Breast epithelium (tissue), 4 donors: ENCODE measurements around the gene ONECUT1. TPM values are rescaled to one million over a fixed set of nuclear protein-coding genes. Genes with fewer than 3 reads are reported as not detected.
A peak's percentile ranks its signal among the peaks of the same experiment; 100 is the strongest.

ENCODE experiments used
- DNase-seq, 2 donors: peaks; one replicate each; pipeline ENCODE4 v3.0.0-alpha.2; 2019; ENCODE audit warnings: low spot score in 2 of 2
- H3K27ac ChIP-seq, 2 donors: fragments of 200-600 bp; sonication (generic) in 1 of 2; one replicate each; pipeline ENCODE4 v1.5.1; 2016 to 2019; ENCODE audit warnings: mild to moderate bottlenecking in 1 of 2
- H3K27me3 ChIP-seq, 2 donors: fragments of 200-600 bp; sonication (generic) in 1 of 2; one replicate each; pipeline versions ENCODE4 v1.5.1 to v1.6.0; 2017 to 2019; ENCODE audit warnings: control low read depth in 1 of 2, mild to moderate bottlenecking in 1 of 2
- H3K36me3 ChIP-seq: fragments of 200-600 bp; one replicate; pipeline ENCODE4 v1.5.1; 2019
- H3K4me1 ChIP-seq, 2 donors: fragments of 200-600 bp; sonication (generic); one replicate each; pipeline ENCODE4 v1.5.1; 2016 to 2019; ENCODE audit warnings: control low read depth in 1 of 2
- H3K4me3 ChIP-seq, 3 donors: fragments of 200-600 bp; sonication (generic); 1 replicate in 2 of 3; 2 replicates in 1 of 3; pipeline ENCODE4 v1.5.1; 2016 to 2019; ENCODE audit warnings: mild to moderate bottlenecking in 3 of 3, moderate library complexity in 2 of 3
- H3K9me3 ChIP-seq, 2 donors: fragments of 200-600 bp; sonication (generic) in 1 of 2; one replicate each; pipeline ENCODE4 v1.5.1; 2016 to 2019; ENCODE audit warnings: control low read depth in 1 of 2
- CTCF ChIP-seq, 3 donors: fragments of 450-650 bp; IDR thresholded peaks; one replicate each; pipeline ENCODE4 v1.5.1; 2016 to 2017; ENCODE audit warnings: antibody characterized with exemption in 3 of 3, mild to moderate bottlenecking in 3 of 3, moderate library complexity in 3 of 3
- POLR2A ChIP-seq: fragments of 450-650 bp; IDR thresholded peaks from one replicate; pipeline ENCODE4 v1.6.1; 2016; ENCODE audit warnings: antibody characterized with exemption, mild to moderate bottlenecking, moderate library complexity
- POLR2AphosphoS5 ChIP-seq, 3 donors: sonication (generic); formaldehyde crosslinking; IDR thresholded peaks; one replicate each; pipeline ENCODE4 v1.6.1; 2017; ENCODE audit warnings: antibody characterized with exemption in 3 of 3
- intact Hi-C: fragments of 100-400 bp; cut with DNase I; formaldehyde crosslinking; loops from one replicate; pipeline ENCODE4 v1.15.1; 2023; ENCODE audit warnings: low total_unique reads
- total RNA-seq, 3 donors: library from RNA; depleted of rRNA; stranded (reverse); fragments of >200 nt; gene quantifications; one replicate each; pipeline ENCODE4 v1.1.0, GENCODE V29; 2016

The ONECUT1 gene
- total RNA-seq, 3 donors from 2014 or later = not detected

DNA sequence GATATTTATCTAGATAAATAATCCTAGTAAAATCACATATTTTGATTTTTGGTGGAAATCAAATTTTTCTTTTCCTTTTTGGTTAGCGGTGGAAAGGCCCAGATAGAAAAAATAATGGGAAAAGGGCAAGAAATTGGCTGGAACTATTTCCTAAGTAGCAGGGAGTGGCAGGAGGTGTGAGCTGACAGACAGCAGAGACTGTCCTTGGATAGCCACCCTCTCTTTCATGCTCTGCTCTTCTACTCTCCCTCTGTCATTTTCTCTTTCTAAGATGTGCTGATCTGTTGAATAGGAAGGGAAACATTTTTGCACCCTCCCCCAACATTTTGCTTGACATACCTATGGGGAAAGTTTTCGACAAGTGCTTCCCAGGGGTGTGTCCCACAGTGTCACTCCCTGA lies 18.9 kb upstream of the ONECUT1 start:
- intact Hi-C loops = loop anchor here (5.0 kb wide), 1 partner anchor 1118 kb away; no protein-coding TSS in a partner anchor
- Histone ChIP-seq H3K9me3 (no peaks in the 10 kb centered on the region), H3K36me3 (no peaks in the 10 kb centered on the region), H3K27ac (no peak overlapping the region), H3K27me3 (peaks cover 3 to 96% of the 10 kb centered on the region in 2 donors), H3K4me1 (peaks cover 6 to 8% of the 10 kb centered on the region in 2 donors), H3K4me3 (no peak overlapping the region)
- TF ChIP-seq CTCF (IDR thresholded peaks at IDR 0.05) (no peak), POLR2A (no peak), POLR2AphosphoS5 (IDR thresholded peaks at IDR 0.05) (no peak)
- DNase-seq = no peak

DNA sequence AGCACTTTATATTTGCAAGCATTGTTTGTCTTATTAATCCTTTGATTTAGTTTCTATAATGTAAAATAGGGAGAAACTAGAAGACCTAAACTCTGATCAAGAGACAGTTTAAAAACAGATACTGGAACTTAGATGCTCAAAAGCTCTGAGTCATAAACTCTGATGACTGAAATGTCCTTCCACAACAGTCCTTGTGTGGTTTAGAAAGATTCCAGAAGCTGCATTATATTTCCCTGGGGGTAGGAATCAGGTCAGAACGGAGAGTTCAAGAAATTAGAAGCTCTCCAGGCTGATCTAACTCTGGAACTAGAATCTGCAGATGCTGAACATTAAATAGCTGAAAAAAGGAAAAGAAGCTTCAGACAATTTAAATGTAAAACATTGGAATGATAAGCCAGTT lies 18.3 kb upstream of the ONECUT1 start:
- no peak for TF ChIP-seq CTCF (IDR thresholded peaks at IDR 0.05)
- TF ChIP-seq POLR2A = no peak
- TF ChIP-seq POLR2AphosphoS5 (IDR thresholded peaks at IDR 0.05) = no peak
- DNase-seq = no peak
- Histone ChIP-seq H3K4me3 (no peak overlapping the region), H3K4me1 (peaks cover 6 to 8% of the 10 kb centered on the region in 2 donors), H3K36me3 (no peaks in the 10 kb centered on the region), H3K27ac (no peak overlapping the region), H3K9me3 (no peaks in the 10 kb centered on the region), H3K27me3 (peaks cover 3 to 96% of the 10 kb centered on the region in 2 donors)
- intact Hi-C loops = loop anchor here (5.0 kb wide), 1 partner anchor 1119 kb away; no protein-coding TSS in a partner anchor

GRCh38 chr15:52806284-52806655 lies 16.1 kb upstream of the ONECUT1 start:
- H3K4me3 ChIP-seq = peak overlapping the region; percentile 13 to 65 (median 33)
- no peaks in the 10 kb centered on the region for H3K9me3 ChIP-seq
- H3K27ac ChIP-seq = no peak overlapping the region
- no peaks in the 10 kb centered on the region for H3K36me3 ChIP-seq
- intact Hi-C loops = loop anchor here (5.0 kb wide), 1 partner anchor 1121 kb away; no protein-coding TSS in a partner anchor
- TF ChIP-seq POLR2AphosphoS5 (IDR thresholded peaks at IDR 0.05) (no peak), POLR2A (no peak), CTCF (IDR thresholded peaks at IDR 0.05) (no peak)
- peaks cover 6 to 8% of the 10 kb centered on the region in 2 donors for H3K4me1 ChIP-seq
- DNase-seq = no peak
- H3K27me3 ChIP-seq = peaks cover 7 to 98% of the 10 kb centered on the region in 2 donors

- no peak for DNase-seq
- H3K4me3 ChIP-seq = peak overlapping the region; percentile 13 to 65 (median 33)
- TF ChIP-seq CTCF (IDR thresholded peaks at IDR 0.05) (no peak), POLR2A (no peak), POLR2AphosphoS5 (IDR thresholded peaks at IDR 0.05) (no peak)
- peaks cover 6 to 8% of the 10 kb centered on the region in 2 donors for H3K4me1 ChIP-seq
- intact Hi-C loops = loop anchor here (5.0 kb wide), 1 partner anchor 1122 kb away; no protein-coding TSS in a partner anchor
- H3K27me3 ChIP-seq = peaks cover 7 to 98% of the 10 kb centered on the region in 2 donors
- H3K36me3 ChIP-seq = no peaks in the 10 kb centered on the region
- H3K27ac ChIP-seq = no peak overlapping the region
- H3K9me3 ChIP-seq = no peaks in the 10 kb centered on the region
These were observed 15.5 kb upstream of the ONECUT1 start for GRCh38 chr15:52805351-52806283.
